ENCODE measurements around the gene PRKAR1B. TPM values are rescaled to one million over a fixed set of nuclear protein-coding genes. Genes with fewer than 3 reads are reported as not detected.

PRKAR1B gene
- total RNA-seq, 2 donors from 2014 or later: 15.8 to 19.8 TPM

DNA sequence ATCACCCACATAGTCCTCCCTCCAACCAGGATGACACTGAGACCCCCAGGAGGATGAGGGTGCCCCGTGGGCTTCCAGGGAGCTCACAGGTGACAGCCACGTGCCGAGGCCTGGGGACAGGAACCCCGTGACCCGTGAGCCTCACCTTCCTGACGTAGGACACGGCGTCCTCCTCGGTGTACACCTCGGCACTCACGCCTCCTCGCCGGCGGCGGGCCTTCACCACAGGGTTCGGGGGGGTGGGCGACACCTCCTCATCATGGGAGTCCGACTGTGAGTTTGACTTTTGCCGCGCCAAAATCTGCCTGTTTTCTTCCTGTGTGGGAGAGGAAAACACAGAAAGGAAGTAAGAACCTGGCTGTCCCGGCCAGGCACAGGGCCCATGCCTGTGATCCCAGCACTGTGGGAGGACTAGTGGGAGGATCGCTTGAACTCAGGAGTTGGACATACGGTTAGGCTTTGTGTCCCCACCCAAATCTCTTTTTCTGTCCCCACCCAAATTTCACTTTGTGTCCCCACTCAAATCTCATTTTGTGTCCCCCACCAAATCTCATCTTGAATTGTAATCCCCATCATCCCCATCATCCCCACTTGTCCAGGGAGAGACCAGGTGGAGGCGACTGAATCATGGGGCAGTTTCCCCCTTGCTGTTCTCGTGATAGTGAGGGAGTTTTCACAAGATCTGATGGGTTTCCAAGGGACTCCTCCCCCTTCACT, 46.5 kb downstream of the PRKAR1B start:
- DNase-seq (no peak), ATAC-seq (no peak)
- intact Hi-C loops (cut with DNase I): no loop called here

DNA sequence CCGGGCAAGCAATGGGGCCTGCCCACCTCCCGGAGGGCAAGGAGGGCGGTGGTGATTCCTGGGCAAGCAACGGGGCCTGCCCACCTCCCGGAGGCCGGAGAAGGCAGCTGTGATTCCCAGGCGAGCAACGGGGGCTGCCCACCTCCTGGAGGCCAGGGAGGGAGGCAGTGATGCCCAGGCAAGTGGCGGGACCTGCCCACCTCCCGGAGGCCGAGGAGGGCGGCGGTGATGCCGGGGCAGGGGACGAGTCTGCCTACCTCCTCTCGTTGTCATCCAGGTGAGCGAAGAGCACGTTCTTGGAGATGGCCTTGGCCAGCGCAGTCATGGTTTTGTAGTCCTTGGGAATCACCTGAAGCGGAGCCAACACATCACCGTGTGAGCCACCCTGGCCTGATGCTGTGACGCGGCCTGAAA, 50.1 kb downstream of the PRKAR1B start:
- intact Hi-C loops (cut with DNase I): no loop called here
- DNase-seq: no peak
- no peak for ATAC-seq

DNA sequence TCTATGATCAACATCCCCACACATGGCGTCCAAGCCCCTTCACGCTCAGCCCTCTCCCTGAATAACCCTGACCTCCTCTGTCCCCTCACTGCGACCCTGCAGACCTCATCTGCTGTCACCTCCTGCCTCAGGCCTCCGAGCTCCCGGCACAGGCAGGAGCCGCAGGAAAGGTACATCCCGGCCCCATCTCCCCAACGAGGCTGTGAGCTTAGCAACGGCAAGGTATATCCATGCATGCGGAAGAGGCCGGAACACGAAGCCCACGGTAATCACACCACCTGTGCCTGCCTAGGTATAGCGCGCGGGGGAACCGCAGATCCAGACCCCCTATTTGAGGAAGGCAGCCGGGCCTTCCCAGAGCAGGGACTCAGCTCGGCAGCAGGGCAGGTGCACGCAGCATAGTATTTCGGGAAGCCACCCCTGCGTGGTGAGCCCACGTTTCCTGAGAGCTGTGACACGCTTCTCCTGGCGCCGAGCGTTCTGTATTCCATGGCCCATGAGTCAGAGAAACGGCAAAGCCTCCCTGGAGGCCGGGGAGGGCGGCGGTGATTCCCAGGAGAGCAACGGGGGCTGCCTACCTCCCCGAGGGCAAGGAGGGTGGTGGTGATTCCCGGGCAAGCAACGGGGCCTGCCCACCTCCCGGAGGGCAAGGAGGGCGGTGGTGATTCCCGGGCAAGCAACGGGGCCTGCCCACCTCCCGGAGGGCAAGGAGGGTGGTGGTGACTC, 50.7 kb downstream of the PRKAR1B start:
- intact Hi-C loops (cut with DNase I): no loop called here
- DNase-seq: no peak
- no peak for ATAC-seq

DNA sequence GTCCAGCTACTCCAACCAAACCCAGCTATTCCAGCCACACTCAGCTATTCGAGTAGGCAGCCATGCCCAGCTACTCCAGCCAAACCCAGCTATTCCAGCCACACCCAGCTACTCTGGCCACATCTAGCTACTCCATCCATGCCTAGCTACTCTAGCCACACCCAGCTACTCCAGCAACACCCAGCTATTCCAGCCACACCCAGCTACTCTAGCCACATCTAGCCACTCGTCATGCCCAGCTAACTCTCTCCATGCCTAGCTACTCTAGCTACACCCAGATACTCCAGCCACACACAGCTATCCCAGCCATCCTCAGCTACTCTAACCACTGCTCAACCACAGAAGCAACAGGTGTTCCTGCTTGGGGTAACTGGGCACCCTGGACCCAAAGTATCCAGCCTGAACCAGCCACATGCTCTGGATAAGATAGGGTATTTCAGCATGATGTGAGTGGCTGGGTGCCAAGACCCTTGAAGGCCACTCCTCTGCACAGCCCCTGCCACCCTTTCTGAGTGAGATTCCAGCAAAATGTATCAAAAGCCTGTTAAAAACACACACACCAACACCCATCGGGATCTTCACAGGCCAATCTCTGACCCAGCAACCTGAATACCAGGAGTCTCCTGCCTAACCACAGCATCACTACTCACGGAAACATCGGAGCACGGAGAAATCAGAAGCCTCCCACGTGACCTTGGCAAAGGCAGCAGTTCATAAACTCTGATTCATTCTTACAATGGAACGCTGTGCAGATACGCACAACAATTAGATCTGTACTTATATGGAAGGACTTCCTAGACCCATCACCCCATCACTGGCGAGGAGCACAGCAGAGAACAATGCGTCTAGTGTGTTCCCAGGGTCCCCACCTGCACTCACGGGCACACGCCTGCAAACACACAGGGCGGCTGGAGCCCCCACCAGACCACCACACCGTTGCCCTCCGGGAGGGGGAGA, 52.3 kb downstream of the PRKAR1B start:
- no peak for DNase-seq
- intact Hi-C loops (cut with DNase I): no loop called here
- peak; percentile 27 to 40 for ATAC-seq

DNA sequence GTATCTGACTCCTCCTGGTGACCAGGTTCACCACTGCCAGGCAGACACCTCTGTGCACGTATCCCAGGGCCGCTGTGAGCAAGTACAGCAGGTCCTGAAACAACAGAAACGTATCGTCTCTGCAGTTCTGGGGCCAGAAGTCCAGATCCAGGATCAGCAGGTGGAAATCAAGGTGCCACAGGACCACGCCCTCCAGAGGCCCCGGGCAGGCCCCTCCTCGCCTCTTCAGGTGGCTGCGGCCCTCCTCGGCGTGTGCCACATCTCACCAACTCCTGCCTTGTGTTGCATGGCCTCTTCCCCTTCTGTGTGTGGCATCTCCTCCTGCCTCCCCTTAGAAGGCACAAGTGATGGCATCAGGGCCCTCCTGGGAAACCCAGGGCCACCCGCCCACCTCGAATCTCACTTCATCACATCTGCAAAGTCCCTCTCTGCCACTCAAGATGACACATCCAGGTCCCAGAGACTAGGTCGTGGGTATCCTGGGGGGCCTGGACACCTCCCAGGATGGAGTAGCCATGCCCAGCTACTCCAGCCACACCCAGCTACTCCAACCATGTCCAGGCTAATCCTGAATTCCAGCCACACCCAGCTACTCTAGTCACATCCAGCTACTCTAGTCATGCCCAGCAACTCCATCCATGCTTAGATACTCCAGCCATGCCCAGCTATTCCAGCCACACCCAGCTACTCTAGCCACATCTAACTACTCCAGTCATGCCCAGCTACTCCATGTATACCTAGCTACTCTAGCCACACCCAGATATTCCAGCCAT, 53.2 kb downstream of the PRKAR1B start:
- ATAC-seq (no peak), DNase-seq (no peak)
- intact Hi-C loops (cut with DNase I): no loop called here

DNA sequence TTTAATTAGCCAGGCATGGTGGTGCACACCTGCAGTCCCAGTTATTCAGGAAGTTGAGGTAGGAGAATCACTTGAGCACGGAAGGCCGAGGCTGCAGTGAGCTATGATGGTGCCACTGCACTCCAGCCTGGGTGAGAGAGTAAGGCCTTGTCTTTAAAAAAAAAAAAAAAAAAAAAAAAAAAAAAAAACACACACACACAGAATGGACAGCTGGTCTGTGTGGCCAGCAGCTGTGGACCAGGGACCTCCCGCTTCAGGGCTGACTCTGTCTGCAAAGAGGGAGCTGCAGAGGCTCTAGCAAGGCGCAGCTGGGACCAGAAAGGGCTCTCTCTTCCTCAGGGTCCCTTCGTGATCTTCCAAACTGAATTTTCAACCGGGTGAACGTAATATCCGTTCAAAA, 54.2 kb downstream of the PRKAR1B start:
- intact Hi-C loops (cut with DNase I): no loop called here
- ATAC-seq (no peak), DNase-seq (no peak)

DNA sequence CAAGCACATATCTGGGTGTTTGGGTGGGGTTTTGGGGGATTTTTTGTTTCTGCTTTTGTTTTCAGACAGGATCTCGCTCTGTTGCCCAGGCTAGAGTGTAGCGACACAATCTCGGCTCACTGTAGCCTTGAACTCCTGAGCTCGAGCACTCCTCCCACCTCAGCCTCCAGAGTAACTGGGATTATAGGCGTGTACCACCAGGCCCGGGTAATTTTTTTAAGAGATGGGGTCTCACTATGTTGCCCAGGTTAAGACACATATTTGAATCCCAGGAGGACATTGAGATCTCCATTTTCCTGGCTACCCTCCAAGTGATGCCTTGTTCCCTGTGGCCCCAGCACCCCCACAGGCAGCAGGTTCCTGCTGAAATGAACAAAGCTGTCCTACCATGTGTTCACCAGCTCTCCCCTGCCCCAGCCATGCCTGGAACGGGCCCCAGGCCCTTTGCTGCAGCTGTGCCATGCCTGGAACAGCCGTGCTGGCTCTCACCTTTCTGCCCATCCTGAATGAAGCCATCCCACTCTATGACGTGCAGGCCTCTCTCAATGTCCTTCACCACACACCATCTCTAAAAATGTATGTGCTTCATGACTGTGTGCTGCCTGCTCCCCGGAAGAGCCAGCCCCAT, 55.6 kb downstream of the PRKAR1B start:
- intact Hi-C loops (cut with DNase I): no loop called here
- no peak for ATAC-seq
- no peak for DNase-seq

DNA sequence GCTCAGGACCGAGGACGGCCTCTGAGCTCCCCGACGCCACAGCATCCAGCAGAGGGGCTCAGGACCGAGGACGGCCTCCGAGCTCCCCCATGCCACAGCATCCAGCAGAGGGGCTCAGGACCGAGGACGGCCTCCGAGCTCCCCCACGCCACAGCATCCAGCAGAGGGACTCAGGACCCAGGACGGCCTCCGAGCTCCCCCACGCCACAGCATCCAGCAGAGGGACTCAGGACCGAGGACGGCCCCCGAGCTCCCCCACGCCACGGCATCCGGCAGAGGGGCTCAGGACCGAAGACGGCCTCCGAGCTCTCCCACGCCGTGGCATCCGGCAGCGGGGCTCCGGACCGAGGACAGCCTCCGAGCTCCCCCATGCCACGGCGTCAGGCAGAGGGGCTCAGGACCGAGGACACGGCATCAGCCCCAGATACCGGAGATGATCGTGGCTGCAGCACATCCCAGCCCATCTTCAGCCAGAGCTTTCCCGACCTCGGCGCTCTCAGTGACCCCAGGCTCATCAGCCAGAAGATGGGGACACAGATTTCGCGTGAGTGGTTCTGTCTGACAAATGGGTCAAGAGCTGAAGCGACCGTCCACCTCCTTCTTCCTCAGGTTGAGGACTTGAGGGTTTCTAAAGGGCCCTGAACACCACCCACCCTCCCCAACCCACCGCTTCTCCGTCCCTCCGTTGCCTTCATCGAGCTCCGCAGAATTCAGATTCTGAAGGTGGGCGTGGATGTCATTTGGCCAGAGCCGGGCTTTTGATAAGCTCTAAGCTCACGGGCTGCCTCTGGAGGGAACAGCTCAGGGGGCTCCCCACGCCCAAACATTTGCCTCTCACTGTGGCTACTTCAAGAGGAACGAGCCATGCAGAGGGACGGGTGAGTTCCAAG, 56.3 kb downstream of the PRKAR1B start:
- no peak for ATAC-seq
- no peak for DNase-seq
- intact Hi-C loops (cut with DNase I): no loop called here

DNA sequence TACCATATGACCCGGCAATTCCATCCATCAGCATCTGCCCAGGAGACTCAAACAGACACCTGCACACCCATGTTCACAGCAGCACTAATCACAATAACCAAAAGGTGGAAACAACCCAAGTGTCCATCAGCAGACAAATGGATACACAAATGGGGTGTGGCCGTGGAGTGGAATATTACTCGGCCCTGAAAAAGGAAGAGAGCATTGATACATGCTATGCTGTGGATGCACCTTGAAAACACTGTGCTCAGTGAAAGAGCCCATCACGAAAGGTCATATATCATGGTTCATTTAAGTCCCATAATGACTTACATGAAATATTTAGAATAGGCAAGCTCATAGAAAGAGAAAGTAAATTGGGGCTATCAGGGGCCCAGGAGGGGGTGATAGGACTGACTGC, 58.1 kb downstream of the PRKAR1B start:
- no peak for ATAC-seq
- intact Hi-C loops (cut with DNase I): loop anchor here in 1 of 2 donors (5.0 kb wide), 2 partner anchors 58 to 147 kb away; partner anchors contain the start of genes DNAAF5 and PRKAR1B

DNA sequence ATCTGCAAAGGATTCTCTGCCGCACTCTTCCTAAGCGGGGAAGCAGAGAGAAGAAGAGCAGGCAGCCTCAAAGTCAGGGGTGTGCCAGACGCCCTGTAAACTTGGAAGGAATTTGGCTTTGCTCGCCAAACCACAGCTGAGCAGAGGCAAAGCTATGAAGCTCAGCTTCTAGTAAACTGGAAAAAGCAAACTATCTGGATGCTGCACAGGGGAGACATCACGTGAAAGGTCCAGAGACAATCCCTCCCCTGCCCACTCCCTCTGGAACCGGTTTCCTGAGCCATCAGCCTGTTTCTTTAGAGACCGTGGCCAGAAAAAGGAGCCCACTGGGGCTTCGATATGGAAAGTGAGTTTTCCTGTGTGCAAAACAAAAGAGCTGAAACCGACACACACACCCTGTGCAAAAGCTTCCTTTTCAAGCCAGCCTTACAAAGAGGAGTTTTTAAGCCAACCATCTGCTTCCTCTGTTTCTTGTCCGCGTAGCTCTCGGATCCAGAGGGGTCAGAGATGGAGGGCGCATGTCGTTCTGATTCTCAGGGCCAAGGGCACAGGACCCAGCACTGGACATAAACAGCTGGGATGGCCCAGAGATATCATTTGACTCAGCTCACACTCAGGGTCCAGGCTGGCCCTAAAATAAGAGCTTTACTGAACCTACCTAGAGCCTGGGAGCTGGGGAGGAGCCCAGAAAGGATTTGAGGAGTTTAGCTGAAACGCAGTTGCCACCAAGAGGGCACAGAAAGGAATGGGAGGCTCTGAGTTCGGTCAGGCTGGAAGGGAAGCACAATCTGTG, 58.7 kb downstream of the PRKAR1B start:
- DNase-seq: no peak
- intact Hi-C loops (cut with DNase I): loop anchor here in 1 of 2 donors (5.0 kb wide), 2 partner anchors 59 to 146 kb away; partner anchors contain the start of genes DNAAF5 and PRKAR1B
- peak; percentile 21 to 57 for ATAC-seq

More for the DNA sequence above, 58.1 kb downstream of the PRKAR1B start:
- no peak for DNase-seq

DNA sequence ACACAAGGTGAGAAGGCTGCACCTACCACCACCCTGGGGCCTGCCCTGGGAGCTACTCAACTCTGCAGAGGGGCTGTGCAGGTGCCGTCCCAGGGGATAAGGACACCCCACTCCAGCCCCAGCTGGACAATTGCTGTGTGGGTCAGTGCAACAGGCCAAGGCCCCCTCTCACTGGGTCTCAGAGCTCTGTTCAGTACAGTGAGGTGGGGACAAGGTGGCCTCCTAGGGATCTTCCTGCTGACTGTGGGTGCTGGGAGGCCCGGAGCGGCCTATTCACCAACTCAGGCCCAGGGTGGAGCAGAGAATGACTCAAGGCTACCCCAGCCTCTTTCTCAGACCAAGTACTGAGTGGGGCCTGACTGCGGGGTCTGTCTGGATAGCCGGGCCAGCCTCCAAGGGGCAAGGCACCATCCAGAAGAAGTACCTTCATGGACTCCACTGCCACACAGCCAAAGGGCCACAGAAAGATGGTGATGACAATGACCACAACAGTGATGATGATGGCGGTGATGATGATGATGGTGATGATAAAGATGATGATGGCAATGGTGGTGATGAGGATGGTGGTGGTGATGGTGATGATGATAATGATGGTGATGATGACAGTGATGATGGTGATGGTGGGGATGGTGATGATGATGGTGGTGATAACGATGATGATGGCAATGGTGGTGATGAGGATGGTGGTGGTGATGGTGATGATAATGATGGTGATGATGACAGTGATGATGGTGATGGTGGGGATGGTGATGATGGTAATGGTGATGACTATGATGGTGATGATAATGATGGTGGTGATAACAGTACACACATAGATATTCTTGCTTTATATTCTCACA, 60.4 kb downstream of the PRKAR1B start:
- intact Hi-C loops (cut with DNase I): loop anchor here in 1 of 2 donors (5.0 kb wide), 2 partner anchors 61 to 144 kb away; partner anchors contain the start of genes DNAAF5 and PRKAR1B
- ATAC-seq: no peak

DNA sequence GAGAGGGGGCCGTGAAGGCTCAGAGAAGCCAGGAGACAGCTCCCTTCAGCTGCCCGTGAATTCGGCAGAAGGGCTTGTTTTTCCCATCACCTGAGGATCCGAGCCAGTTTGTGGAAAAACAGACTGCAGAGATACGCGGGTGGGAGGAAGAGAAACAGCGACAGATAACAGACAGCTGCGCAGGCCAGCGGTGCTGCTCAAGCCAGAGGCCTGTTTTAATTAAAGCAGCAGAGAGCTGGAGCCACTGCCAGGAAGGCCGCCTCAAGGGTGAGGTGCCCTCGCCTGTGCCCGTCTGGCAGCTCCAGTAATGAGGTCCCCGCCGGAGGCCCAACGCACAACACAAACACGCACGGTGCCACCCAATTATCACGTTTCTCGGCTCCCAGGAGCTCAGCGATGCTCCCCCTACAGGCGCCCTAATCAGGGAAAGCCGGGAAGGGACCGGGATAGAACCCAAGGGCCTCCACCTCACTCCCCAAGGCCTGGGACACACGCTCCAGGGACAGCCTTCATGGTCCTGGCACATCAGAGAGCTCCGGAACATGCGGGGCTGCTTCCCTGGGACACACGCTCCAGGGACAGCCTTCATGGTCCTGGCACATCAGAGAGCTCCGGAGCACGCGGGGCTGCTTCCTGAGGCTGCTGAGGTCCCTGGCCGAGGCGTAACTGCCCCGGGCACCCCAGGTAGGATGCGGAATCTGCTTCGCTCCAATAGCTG, 61.2 kb downstream of the PRKAR1B start:
- peak; percentile 64 for DNase-seq
- intact Hi-C loops (cut with DNase I): loop anchor here in 1 of 2 donors (5.0 kb wide), 2 partner anchors 61 to 144 kb away; partner anchors contain the start of genes DNAAF5 and PRKAR1B
- peak; percentile 59 to 72 for ATAC-seq

More for the DNA sequence above, 60.4 kb downstream of the PRKAR1B start:
- no peak for DNase-seq

DNA sequence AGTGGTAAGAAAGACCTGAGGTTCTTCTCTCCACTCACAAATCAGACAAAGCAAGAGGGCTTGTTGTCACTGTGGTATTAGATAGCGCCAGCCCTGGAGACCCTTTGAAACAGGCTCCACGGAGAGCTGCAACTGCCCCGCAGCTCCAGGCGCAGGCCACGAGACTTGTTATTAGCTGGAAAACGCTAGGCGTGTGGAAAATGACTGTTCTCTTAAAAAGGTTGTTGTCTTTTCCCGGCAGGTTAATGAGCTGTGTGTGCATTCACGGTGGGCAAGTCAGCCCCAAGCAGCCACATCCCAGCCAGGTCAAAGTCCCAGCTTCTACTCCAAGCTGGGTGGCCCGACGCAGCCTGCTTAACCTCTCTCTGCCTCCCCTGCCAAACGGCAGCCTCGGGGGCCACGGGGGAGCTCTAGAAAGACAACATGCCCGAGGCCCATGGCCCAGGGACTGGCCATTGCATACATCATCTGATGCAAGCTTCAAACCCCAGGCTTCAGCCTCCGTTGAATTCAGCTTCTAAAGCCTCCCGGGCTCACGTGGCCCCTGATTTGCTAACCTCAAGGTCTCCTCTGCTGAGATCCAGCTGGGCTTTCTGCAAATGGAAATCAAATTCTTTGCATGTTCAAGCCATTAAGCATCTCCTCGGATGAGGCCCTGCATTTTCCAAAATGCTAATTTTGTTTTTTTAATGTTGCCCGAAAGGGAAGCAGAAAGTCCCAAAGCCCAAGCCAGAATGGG, 61.9 kb downstream of the PRKAR1B start:
- intact Hi-C loops (cut with DNase I): loop anchor here in 1 of 2 donors (5.0 kb wide), 2 partner anchors 62 to 143 kb away; partner anchors contain the start of genes DNAAF5 and PRKAR1B
- ATAC-seq (peak in 1 of 2 donors; percentile 20), DNase-seq (no peak)

DNA sequence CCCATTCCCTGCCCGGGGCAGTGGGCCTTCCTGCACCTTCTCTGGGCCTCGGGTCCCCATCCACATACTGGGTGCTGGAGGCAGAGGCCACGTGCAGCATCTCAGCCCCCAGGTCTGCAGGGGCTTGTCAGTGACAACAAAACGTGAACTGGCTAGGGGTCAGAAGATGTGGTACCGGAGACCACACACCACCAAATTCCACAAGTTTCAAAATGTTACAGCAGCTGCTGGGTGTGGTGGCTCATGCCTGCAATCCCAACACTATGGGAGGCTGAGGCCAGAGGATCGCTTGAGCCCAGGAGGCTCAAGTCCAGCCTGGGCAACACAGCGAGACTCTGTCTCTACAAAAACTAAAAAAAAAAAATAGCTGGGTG, 62.7 kb downstream of the PRKAR1B start:
- DNase-seq: no peak
- ATAC-seq: no peak
- intact Hi-C loops (cut with DNase I): no loop called here

All from left cardiac atrium (tissue), 4 donors.